Subcutaneous adipose tissue (tissue), 4 donors: ENCODE results near the gene EHBP1. TPM values are rescaled to one million over a fixed set of nuclear protein-coding genes. Genes with fewer than 3 reads are reported as not detected.

Experiments used
- CTCF ChIP-seq: fragments of 450-650 bp; IDR thresholded peaks from one replicate; pipeline ENCODE4 v1.5.1; 2016; ENCODE audit warnings: low read depth, mild to moderate bottlenecking, control low read depth, antibody characterized with exemption, moderate library complexity
- total RNA-seq, 4 donors: library from RNA; depleted of rRNA; stranded (reverse); fragments of >200 nt; gene quantifications; one replicate each; pipeline ENCODE4 v1.1.0, GENCODE V29; 2016

Gene EHBP1
- total RNA-seq, 4 donors from 2014 or later, result 77.5 to 145 (median 110) TPM

DNA sequence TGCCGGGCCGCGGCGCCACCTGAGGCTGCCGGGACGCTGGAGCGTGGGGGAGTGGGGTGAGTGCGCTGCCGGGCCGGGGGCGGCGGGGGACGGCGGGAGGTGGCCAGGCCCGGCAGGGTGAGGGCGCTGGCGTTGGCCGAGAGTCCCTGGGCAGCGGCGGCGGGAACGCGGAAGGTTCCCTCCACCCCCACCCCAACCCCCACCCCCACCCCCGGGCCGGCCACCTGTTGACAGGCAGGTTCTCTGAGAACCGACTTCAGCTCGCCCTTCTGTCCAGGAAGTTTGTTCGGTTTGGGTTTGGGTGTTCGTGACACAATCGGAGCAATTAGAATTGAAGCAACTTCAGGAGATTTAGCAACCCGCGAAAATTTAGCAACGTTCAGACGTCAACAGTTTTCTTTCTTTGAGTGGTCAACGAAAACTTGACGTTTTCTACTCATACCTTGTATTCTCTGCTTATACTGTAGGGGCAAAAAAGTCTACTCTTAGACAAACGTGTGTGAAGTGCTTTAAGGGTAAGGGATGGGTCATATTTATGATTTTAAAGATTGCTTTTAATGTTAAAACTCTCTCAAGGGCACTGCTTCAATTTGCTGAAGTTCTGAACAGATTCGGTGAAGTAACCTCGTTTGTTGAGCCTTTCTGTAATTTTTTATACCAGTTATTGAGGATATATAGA, 354.4 kb downstream of the EHBP1 start:
- no peak for TF ChIP-seq CTCF

- no peak for TF ChIP-seq CTCF
Measured at GRCh38 chr2:63060472-63060991, 355.0 kb downstream of the EHBP1 start.

GRCh38 chr2:63064197-63064596, 358.7 kb downstream of the EHBP1 start:
- TF ChIP-seq CTCF, result no peak

- TF ChIP-seq CTCF, result no peak
Measured at GRCh38 chr2:63064661-63065060, 359.1 kb downstream of the EHBP1 start.

- no peak for TF ChIP-seq CTCF
Measured at GRCh38 chr2:63066265-63066664, 360.8 kb downstream of the EHBP1 start.

- no peak for TF ChIP-seq CTCF
Measured at GRCh38 chr2:63066838-63067237, 361.3 kb downstream of the EHBP1 start.

- no peak for TF ChIP-seq CTCF
Measured at GRCh38 chr2:63071664-63072063, 366.2 kb downstream of the EHBP1 start.
